ENCODE measurements around the gene PPP2R3A.

The PPP2R3A gene

GRCh38 chr3:135975536-135975935, 10.0 kb downstream of the PPP2R3A start:
- H3K36me3 ChIP-seq (ENCODE audit: control insufficient read depth in 1 of 2, insufficient read depth in 2 of 2, low read depth in 1 of 2, low read length in 2 of 2), result no peaks in the 10 kb centered on the region
- no peak overlapping the region for H2BK5ac ChIP-seq (ENCODE audit: low read depth, low read length, poor library complexity, severe bottlenecking)
- H2AK5ac ChIP-seq (ENCODE audit: low read length, severe bottlenecking), result no peak overlapping the region
- DNase-seq, result no peak
- H3K4me3 ChIP-seq (ENCODE audit: insufficient read depth in 1 of 2, low read depth in 1 of 2, low read length in 2 of 2), result no peak overlapping the region
- H3K23ac ChIP-seq (ENCODE audit: low read length in 2 of 2), result no peak overlapping the region
- 100% methylated on average over 1 of the region's 2 CpGs for WGBS
- H2AFZ ChIP-seq (ENCODE audit: low read depth, low read length), result no peak overlapping the region
- no peaks in the 10 kb centered on the region for H3K9me3 ChIP-seq (ENCODE audit: control insufficient read depth, low read length)
- no peak overlapping the region for H3K4me2 ChIP-seq (ENCODE audit: low read length, poor library complexity, severe bottlenecking)
- H3K14ac ChIP-seq (ENCODE audit: low read length in 2 of 2), result no peak overlapping the region
- H2BK12ac ChIP-seq (ENCODE audit: low read length in 2 of 2), result no peak overlapping the region
- H3K18ac ChIP-seq (ENCODE audit: low read depth in 1 of 2, low read length in 2 of 2), result no peak overlapping the region
- H3K4me1 ChIP-seq (ENCODE audit: control insufficient read depth, insufficient read depth, low read depth, low read length), result no peaks in the 10 kb centered on the region
- no peak overlapping the region for H2BK15ac ChIP-seq (ENCODE audit: low read depth, poor library complexity, severe bottlenecking)
- H3K27ac ChIP-seq (ENCODE audit: low read length, poor library complexity, severe bottlenecking), result no peak overlapping the region
- H3K9ac ChIP-seq (ENCODE audit: low read length), result no peak overlapping the region
- no peak overlapping the region for H4K8ac ChIP-seq (ENCODE audit: low read length)
- no peak overlapping the region for H2BK120ac ChIP-seq (ENCODE audit: low read depth, low read length)
- H3K27me3 ChIP-seq (ENCODE audit: control insufficient read depth in 1 of 2, insufficient read depth in 1 of 2, low read length in 2 of 2), result no peaks in the 10 kb centered on the region
- H3K4ac ChIP-seq (ENCODE audit: low read depth in 1 of 2, low read length in 2 of 2), result no peak overlapping the region
- peaks cover 10% of the 10 kb centered on the region for H3K79me1 ChIP-seq (replicated peaks; ENCODE audit: low read length, poor library complexity, severe bottlenecking)
- H4K91ac ChIP-seq (ENCODE audit: low read length), result no peak overlapping the region

- no peak overlapping the region for H2BK5ac ChIP-seq (ENCODE audit: low read depth, low read length, poor library complexity, severe bottlenecking)
- no peak overlapping the region for H2AFZ ChIP-seq (ENCODE audit: low read depth, low read length)
Measured at GRCh38 chr3:135980343-135980742, 14.8 kb downstream of the PPP2R3A start.

GRCh38 chr3:135981701-135982403, 16.3 kb downstream of the PPP2R3A start:
- Histone ChIP-seq H3K18ac (ENCODE audit: low read depth in 1 of 2, low read length in 2 of 2) (no peak overlapping the region), H2BK120ac (ENCODE audit: low read depth, low read length) (no peak overlapping the region), H3K79me1 (replicated peaks; ENCODE audit: low read length, poor library complexity, severe bottlenecking) (peaks cover 20% of the 10 kb centered on the region), H2AK5ac (ENCODE audit: low read length, severe bottlenecking) (no peak overlapping the region), H3K36me3 (ENCODE audit: control insufficient read depth in 1 of 2, insufficient read depth in 2 of 2, low read depth in 1 of 2, low read length in 2 of 2) (no peaks in the 10 kb centered on the region), H2BK5ac (ENCODE audit: low read depth, low read length, poor library complexity, severe bottlenecking) (no peak overlapping the region), H3K9me3 (ENCODE audit: control insufficient read depth, low read length) (no peaks in the 10 kb centered on the region), H3K4me3 (ENCODE audit: insufficient read depth in 1 of 2, low read depth in 1 of 2, low read length in 2 of 2) (no peak overlapping the region), H3K4ac (ENCODE audit: low read depth in 1 of 2, low read length in 2 of 2) (no peak overlapping the region), H3K14ac (ENCODE audit: low read length in 2 of 2) (no peak overlapping the region), H4K8ac (ENCODE audit: low read length) (no peak overlapping the region), H3K23ac (ENCODE audit: low read length in 2 of 2) (no peak overlapping the region), H3K9ac (ENCODE audit: low read length) (no peak overlapping the region), H3K27ac (ENCODE audit: low read length, poor library complexity, severe bottlenecking) (no peak overlapping the region), H3K4me1 (ENCODE audit: control insufficient read depth, insufficient read depth, low read depth, low read length) (peaks cover 2% of the 10 kb centered on the region), H2BK12ac (ENCODE audit: low read length in 2 of 2) (no peak overlapping the region), H2AFZ (ENCODE audit: low read depth, low read length) (no peak overlapping the region), H3K4me2 (ENCODE audit: low read length, poor library complexity, severe bottlenecking) (no peak overlapping the region), H4K91ac (ENCODE audit: low read length) (no peak overlapping the region), H2BK15ac (ENCODE audit: low read depth, poor library complexity, severe bottlenecking) (no peak overlapping the region), H3K27me3 (ENCODE audit: control insufficient read depth in 1 of 2, insufficient read depth in 1 of 2, low read length in 2 of 2) (no peaks in the 10 kb centered on the region)
- DNase-seq, result no peak
- WGBS, result 93% methylated on average over 4 of the region's 4 CpGs

More at GRCh38 chr3:135980343-135980742, 14.8 kb downstream of the PPP2R3A start:
- Histone ChIP-seq H3K18ac (ENCODE audit: low read depth in 1 of 2, low read length in 2 of 2) (no peak overlapping the region), H2AK5ac (ENCODE audit: low read length, severe bottlenecking) (no peak overlapping the region), H4K91ac (ENCODE audit: low read length) (no peak overlapping the region), H3K79me1 (replicated peaks; ENCODE audit: low read length, poor library complexity, severe bottlenecking) (peaks cover 20% of the 10 kb centered on the region), H3K4me1 (ENCODE audit: control insufficient read depth, insufficient read depth, low read depth, low read length) (peaks cover 2% of the 10 kb centered on the region), H3K14ac (ENCODE audit: low read length in 2 of 2) (no peak overlapping the region), H2BK15ac (ENCODE audit: low read depth, poor library complexity, severe bottlenecking) (no peak overlapping the region), H2BK120ac (ENCODE audit: low read depth, low read length) (no peak overlapping the region), H3K9ac (ENCODE audit: low read length) (no peak overlapping the region), H4K8ac (ENCODE audit: low read length) (no peak overlapping the region), H3K27me3 (ENCODE audit: control insufficient read depth in 1 of 2, insufficient read depth in 1 of 2, low read length in 2 of 2) (no peaks in the 10 kb centered on the region), H3K23ac (ENCODE audit: low read length in 2 of 2) (no peak overlapping the region), H2BK12ac (ENCODE audit: low read length in 2 of 2) (no peak overlapping the region), H3K27ac (ENCODE audit: low read length, poor library complexity, severe bottlenecking) (no peak overlapping the region), H3K4me3 (ENCODE audit: insufficient read depth in 1 of 2, low read depth in 1 of 2, low read length in 2 of 2) (no peak overlapping the region), H3K4me2 (ENCODE audit: low read length, poor library complexity, severe bottlenecking) (no peak overlapping the region), H3K36me3 (ENCODE audit: control insufficient read depth in 1 of 2, insufficient read depth in 2 of 2, low read depth in 1 of 2, low read length in 2 of 2) (no peaks in the 10 kb centered on the region), H3K9me3 (ENCODE audit: control insufficient read depth, low read length) (no peaks in the 10 kb centered on the region), H3K4ac (ENCODE audit: low read depth in 1 of 2, low read length in 2 of 2) (no peak overlapping the region)
- 89% methylated on average over 1 of the region's 2 CpGs for WGBS
- no peak for DNase-seq

GRCh38 chr3:135982404-135982761, 16.9 kb downstream of the PPP2R3A start:
- Histone ChIP-seq H2BK15ac (ENCODE audit: low read depth, poor library complexity, severe bottlenecking) (no peak overlapping the region), H3K18ac (ENCODE audit: low read depth in 1 of 2, low read length in 2 of 2) (no peak overlapping the region), H4K91ac (ENCODE audit: low read length) (no peak overlapping the region), H3K23ac (ENCODE audit: low read length in 2 of 2) (no peak overlapping the region), H3K9ac (ENCODE audit: low read length) (no peak overlapping the region), H3K79me1 (replicated peaks; ENCODE audit: low read length, poor library complexity, severe bottlenecking) (peaks cover 20% of the 10 kb centered on the region), H2AK5ac (ENCODE audit: low read length, severe bottlenecking) (no peak overlapping the region), H3K27me3 (ENCODE audit: control insufficient read depth in 1 of 2, insufficient read depth in 1 of 2, low read length in 2 of 2) (no peaks in the 10 kb centered on the region), H2BK12ac (ENCODE audit: low read length in 2 of 2) (no peak overlapping the region), H3K4me3 (ENCODE audit: insufficient read depth in 1 of 2, low read depth in 1 of 2, low read length in 2 of 2) (no peak overlapping the region), H3K9me3 (ENCODE audit: control insufficient read depth, low read length) (no peaks in the 10 kb centered on the region), H3K14ac (ENCODE audit: low read length in 2 of 2) (no peak overlapping the region), H3K4me2 (ENCODE audit: low read length, poor library complexity, severe bottlenecking) (no peak overlapping the region), H3K27ac (ENCODE audit: low read length, poor library complexity, severe bottlenecking) (no peak overlapping the region), H3K4me1 (ENCODE audit: control insufficient read depth, insufficient read depth, low read depth, low read length) (peaks cover 2% of the 10 kb centered on the region), H2BK5ac (ENCODE audit: low read depth, low read length, poor library complexity, severe bottlenecking) (no peak overlapping the region), H4K8ac (ENCODE audit: low read length) (no peak overlapping the region), H3K4ac (ENCODE audit: low read depth in 1 of 2, low read length in 2 of 2) (no peak overlapping the region), H2AFZ (ENCODE audit: low read depth, low read length) (no peak overlapping the region), H2BK120ac (ENCODE audit: low read depth, low read length) (no peak overlapping the region), H3K36me3 (ENCODE audit: control insufficient read depth in 1 of 2, insufficient read depth in 2 of 2, low read depth in 1 of 2, low read length in 2 of 2) (no peaks in the 10 kb centered on the region)
- DNase-seq, result no peak
- 94% methylated on average over 1 of the region's 1 CpG for WGBS

All from mesenchymal stem cell (in vitro differentiated cells and primary cell).